HG02759 (cell line): Measurements from ENCODE around the gene TRIM72.
"Not testable (repeated sequence)": the region's sequence is repeated elsewhere in the genome, so short reads cannot be mapped to it uniquely, and the experiment has no call there.

Experiments used
- ATAC-seq: cut with Tn5 transposase; IDR thresholded peaks from one replicate; pipeline ENCODE4 v1.9.1; 2021; ENCODE audit warnings: mild to moderate bottlenecking, moderate library complexity; ENCODE audit not compliant: unreplicated experiment

Gene TRIM72, protein sequence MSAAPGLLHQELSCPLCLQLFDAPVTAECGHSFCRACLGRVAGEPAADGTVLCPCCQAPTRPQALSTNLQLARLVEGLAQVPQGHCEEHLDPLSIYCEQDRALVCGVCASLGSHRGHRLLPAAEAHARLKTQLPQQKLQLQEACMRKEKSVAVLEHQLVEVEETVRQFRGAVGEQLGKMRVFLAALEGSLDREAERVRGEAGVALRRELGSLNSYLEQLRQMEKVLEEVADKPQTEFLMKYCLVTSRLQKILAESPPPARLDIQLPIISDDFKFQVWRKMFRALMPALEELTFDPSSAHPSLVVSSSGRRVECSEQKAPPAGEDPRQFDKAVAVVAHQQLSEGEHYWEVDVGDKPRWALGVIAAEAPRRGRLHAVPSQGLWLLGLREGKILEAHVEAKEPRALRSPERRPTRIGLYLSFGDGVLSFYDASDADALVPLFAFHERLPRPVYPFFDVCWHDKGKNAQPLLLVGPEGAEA

DNA sequence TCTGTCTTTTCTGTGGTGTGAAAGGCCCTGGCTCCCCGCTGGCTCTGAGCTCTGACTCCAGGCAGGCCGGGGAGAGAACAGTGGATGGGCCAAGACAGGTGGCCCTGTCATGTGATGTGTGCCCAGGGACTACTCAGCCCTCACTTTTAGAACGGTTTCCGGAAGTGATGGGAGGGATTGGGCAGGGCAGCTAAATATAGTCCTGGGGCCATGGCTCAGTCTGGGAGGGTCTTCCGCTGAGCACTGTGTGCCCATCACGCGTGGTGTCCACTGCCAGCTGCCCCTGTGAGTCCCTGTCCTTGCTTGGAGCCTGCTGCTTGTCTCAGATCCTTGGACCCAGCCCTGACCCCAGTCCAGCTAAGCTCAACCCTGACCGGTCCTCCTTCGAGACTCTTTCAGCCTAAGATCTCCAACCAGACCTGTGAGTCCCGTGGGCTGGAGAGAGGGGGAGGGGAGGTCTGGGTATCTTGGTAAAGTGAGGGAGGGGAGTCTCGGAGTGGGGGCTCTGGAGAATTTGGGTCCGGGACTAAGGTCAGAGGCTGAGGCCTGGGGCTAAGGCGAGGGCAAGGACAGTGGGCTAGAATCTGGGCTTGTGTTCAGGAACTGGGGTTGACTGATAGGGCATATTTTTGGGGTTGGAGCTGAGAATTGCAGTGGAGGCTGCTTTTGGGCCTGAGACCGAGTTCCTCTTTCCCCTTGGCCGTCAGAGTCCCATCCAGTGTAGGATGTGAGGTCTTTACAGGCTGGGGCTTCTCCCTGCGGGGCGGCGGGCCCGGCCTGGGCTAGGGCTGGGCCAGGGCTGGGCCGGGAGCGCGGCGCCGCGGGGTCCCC lies at the start of gene TRIM72:
TRIM72 (plus strand) TSS at position 243 of the 831 bp plus-strand sequence. CDS start 620 bp downstream, outside the sequence.
- ATAC-seq = no peak

DNA sequence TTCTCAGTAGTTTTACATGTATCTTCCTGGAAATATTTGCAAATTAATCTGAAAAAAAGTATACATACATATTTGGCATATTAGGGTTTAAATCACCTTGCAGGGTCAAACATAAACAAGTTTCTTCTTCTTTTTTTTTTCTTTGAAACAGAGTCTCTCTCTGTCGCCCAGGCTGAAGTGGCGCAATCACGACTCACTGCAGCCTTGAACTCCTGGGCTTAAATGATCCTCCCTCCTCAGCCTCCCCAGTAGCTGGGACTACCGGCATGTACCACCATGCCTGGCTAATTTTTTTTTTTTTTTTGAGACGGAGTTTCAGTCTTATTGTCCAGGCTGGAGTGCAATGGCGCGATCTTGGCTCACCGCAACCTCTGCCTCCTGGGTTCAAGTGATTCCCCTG lies 46.6 kb upstream of the TRIM72 start:
- no peak for ATAC-seq

DNA sequence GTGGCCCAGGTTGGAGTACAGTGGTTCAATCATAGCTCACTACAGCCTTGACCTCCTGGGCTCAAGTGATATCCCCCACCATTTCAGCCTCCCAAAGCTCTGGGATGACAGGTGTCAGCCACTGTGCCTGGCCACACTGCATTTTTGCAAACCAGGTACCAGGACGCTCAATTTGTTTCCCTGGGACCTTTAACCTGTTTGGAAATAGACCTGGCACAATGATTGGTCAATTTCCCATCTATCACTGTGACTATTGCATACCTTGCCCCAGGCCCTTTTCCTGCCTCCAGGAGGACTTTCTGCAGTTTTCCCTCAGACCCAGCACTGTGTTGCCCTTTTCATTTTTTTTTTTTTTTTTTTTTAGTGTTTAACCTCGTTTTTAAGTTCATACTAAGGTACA lies 45.1 kb upstream of the TRIM72 start:
- no peak for ATAC-seq

DNA sequence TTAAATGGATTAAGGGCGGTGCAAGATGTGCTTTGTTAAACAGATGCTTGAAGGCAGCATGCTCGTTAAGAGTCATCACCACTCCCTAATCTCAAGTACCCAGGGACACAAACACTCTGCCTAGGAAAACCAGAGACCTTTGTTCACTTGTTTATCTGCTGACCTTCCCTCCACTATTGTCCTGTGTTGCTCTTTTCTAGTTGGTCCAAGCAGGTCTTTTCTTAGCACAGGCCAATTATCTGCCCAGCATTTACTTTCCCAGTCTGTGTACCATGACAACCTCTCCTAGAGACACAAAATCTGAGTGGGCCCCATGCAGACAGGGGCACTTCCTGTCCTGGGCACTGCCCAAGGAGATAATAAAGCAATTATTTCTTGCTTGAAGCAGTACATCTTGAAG lies 43.9 kb upstream of the TRIM72 start:
- ATAC-seq = not testable (repeated sequence)

DNA sequence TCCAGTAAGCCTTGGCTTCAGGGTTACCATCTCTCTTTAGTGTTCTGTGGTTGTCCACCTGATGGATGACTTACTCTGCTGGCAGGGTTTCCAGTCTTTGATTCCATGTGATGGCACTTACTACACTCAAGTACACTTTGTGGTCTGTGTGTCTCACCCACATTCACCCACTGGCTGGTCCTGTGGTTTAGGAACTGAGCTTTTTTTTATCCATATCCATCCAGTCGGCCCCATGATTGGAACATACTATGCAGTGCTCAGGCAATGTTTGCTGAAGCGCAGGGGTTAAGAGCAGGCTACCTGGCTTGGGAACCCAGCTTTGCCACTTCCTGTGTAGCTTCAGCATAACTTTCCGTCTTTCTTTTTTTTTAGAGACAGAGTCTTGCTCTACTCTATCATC lies 36.8 kb upstream of the TRIM72 start:
- no peak for ATAC-seq

DNA sequence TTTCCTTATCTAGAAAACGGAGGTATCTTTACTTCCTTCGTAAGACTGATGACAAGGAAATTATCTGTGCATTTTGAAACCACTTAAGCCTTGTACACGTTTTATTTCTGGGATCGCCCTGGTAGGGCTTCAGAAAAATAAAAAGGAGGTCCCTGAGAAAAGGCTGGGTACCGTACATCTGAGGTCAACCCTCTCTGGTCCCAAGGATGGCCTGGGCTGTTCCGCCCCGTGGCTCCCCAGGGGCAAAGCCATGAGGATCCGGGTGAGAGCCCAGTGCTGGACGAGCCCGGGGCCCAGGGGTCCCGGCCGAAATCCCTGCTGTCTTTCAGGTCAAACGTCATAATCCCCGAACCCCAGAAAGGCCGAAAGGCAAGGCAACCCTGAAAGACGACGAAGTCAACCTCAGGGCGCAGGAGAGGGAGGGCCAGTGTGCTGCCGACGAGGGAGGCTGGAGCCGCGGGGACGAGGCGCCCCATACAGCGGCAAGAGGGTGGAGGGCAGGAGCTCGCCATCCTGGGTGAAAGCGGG lies 34.6 kb upstream of the TRIM72 start:
- ATAC-seq = peak; percentile 1

DNA sequence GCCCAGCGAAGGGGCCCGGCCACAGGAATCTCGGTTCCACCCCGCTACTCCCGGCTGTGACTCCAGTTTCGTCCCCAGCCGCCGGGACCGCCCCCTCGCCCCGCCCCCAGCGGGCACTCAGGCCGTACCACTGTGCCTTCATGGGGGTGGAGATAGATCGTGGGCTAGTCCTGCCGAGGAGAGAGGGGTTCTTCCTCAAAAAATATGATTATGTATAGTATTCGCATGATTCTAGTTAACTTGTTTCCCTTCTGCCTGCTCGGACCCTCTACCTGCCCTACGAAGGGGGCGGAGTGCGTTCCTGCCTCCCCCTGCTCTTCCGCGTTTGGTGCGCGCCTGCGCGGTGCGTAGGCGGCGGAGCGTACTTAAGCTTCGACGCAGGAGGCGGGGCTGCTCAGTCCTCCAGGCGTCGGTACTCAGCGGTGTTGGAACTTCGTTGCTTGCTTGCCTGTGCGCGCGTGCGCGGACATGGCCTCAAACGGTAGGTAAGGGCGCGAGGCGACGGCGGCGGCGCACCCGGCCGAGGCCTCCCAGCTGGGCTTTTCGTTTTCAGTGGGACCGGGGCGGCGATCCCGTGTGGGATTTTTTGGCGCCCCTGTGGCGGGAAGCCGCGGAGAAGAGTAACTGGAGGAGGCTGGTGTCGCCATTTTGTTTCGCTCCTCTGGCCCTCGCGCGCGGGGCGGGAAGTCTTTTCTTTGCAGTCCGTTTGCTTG lies 34.0 kb upstream of the TRIM72 start, which contains the start of gene FUS:
FUS (plus strand) TSS at position 393 of the 713 bp plus-strand sequence; CDS start at position 469, 76 bp downstream.
- peak; percentile 57 for ATAC-seq

DNA sequence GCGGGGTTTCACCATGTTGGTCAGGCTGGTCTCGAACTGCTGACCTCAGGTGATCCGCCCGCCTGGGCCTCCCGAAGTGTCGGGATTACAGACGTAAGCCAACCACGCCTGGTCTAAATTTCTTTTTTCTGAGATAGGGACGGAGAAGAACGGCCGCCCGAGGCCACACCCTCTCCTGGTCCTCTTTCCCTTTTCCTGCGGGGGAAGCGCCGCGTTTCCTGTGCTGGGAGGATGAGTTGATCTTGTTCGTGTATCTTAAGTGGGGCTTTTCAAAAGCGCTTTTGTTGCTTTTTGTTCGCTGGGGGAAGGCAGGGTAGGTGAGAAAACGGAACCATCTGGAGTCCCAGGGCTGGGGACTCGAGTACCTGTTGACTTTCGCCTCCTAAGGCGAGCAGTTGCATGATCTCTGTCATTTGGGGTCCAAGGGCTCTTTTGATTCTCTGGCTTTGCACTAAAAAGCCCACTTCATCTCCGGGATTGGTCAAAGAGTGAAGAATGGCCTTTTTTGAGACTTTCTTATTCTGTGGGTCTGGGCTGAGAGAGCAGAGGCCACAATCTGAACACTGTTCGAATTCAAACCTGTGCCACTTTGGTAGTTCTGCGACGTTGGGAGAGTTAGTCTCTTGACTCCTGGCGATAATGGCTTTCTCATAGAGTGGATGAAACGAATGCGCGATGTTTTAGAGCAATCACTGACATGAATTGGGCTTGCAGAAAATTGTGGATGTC lies 32.7 kb upstream of the TRIM72 start:
- ATAC-seq = no peak

DNA sequence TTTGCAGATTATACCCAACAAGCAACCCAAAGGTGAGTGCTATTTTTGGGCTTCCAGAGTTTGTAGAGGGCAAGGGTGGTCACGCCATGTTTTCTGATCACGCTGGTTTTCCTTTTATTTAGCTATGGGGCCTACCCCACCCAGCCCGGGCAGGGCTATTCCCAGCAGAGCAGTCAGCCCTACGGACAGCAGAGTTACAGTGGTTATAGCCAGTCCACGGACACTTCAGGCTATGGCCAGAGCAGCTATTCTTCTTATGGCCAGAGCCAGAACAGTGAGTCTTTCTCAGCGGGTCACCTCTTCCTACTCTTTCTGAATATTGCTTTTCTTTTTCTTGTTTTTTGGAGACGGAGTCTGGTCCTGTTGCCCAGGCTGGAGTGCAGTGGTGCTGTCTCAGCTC lies 31.5 kb upstream of the TRIM72 start:
- ATAC-seq = no peak

DNA sequence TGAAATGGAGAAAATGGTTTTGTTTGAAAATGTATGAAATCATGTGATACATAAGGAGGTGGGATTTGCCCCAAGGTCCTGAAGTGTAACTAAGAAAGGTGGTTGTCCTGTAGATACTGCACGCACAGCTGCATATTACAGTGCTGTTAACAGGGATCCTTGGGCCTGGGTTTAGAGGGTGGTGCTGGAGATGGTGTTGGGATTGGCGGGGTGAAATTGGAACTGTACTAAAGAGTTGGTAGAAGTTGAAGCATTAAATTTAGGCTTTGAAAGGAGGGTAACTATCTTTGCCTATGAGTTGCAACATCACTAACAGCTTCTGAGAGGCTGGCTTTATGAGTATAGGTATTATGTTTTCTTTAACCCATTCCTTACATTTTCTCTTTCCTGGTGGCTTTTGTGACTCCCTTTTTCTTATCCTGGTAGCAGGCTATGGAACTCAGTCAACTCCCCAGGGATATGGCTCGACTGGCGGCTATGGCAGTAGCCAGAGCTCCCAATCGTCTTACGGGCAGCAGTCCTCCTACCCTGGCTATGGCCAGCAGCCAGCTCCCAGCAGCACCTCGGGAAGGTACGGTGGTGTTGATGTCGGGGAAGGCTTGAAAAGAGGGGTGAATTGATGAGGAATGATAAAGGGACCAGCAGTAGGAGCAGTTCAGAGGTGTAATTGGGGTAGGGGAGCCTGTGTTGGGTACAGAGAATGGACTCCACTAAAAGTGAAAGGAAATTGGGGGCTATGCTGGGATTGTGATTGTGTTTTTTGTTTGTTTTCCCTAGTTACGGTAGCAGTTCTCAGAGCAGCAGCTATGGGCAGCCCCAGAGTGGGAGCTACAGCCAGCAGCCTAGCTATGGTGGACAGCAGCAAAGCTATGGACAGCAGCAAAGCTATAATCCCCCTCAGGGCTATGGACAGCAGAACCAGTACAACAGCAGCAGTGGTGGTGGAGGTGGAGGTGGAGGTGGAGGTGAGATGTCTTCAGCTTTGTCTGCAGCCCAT lies 30.2 kb upstream of the TRIM72 start:
- no peak for ATAC-seq

DNA sequence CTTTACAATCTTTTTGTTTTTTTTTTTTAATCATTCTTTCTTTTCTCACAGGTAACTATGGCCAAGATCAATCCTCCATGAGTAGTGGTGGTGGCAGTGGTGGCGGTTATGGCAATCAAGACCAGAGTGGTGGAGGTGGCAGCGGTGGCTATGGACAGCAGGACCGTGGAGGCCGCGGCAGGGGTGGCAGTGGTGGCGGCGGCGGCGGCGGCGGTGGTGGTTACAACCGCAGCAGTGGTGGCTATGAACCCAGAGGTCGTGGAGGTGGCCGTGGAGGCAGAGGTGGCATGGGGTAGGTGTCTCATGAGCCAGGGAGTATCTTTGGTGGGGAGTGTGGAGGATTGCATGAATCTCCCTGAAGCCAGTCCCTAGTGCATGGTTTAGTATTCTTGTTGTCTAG lies 29.0 kb upstream of the TRIM72 start:
- ATAC-seq = no peak

DNA sequence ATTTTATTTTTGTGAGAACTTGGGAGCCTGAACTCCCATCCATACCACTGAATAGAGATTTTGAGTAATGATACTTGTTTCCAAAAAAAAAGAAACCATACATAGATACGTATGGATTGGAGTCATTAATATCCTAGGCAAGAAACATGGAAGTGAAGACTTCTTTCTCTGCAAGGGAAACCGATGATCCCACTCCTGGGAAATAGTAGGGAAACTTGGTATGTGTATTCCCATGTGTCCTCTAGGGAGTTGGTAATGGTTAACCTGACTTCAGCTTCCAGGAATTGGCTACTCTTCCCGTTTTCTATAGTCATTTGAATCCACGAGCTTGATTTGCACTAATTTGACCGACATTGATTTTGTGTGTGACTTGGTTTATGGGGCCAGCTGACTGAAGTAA lies 28.6 kb upstream of the TRIM72 start:
- ATAC-seq = no peak

DNA sequence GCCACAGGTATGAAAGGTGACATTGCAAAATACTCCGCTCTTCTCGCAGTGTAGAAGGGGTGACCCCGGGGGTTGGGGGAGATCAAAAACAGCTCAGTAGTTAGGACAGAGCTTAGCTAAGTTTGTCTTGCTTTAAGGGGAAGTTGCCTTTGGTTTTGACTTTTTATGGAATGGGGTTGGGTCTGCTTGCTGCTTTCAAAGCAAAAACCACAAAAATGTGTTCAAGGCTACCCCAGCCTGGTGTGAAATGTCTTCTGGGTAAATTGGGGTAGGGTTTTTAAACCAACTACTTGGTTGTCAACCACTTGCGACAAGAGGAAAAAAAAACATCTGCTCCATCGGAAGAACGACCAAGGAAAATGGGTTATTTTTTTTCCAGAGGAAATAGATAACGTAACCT lies 27.7 kb upstream of the TRIM72 start:
- no peak for ATAC-seq

DNA sequence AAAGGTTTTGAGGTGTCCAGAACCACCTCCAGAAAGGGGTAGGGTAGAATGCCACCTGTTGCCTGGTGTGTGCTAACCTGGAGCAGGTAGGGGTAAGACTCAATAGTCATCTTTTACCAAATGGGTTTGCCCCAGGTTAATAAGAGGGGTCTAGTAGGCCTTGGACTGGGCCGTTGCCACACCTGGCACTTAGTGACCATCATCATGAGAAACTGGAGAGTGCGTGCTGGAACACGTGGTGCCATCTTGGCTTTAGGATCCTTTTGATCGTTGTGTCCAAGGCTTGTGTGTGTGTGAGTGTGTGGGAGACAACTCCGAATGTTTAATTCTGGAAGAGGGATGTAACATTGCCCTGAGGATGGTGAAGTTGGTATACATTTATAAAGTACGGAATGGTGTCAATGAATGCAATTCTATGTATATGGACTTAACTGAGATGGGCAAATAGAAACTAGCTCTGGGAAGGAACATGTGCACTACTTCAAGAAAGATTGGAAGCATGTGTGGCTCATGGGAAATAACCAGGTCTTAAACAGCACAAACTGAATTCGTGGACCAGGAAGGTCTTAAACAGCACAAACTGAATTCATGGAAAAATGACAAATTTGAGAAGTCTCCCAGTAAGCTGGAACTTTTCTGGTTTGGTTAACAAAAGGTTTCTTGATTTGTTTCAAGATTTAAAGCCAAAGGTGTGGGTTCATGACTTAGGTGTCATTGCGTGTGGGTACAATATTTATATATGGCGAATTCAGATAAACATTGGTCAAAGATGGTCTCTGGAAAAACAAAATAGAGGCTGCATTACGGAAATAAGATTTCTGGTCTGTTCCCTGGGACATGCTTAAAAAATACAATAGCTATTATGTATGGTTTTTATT lies 26.8 kb upstream of the TRIM72 start:
- no peak for ATAC-seq

DNA sequence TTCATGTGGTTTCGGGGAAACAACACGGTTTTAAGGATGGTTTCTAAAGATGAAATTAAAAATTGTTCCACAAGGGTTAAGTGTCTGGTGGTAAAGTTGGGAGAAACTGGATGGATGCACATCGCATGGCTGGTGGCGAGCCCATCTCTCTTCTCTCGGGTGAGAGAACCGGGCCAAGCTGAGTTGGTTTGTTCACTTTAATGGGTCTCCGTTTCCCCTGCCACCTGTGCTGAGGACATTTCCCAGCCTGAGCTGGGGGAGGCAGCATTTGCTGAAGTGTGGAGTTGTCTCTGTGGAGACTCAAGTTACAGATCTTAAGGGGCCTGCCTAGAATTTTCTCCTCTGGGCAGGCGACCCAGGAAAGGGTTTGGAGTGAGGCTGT lies 26.1 kb upstream of the TRIM72 start:
- no peak for ATAC-seq

DNA sequence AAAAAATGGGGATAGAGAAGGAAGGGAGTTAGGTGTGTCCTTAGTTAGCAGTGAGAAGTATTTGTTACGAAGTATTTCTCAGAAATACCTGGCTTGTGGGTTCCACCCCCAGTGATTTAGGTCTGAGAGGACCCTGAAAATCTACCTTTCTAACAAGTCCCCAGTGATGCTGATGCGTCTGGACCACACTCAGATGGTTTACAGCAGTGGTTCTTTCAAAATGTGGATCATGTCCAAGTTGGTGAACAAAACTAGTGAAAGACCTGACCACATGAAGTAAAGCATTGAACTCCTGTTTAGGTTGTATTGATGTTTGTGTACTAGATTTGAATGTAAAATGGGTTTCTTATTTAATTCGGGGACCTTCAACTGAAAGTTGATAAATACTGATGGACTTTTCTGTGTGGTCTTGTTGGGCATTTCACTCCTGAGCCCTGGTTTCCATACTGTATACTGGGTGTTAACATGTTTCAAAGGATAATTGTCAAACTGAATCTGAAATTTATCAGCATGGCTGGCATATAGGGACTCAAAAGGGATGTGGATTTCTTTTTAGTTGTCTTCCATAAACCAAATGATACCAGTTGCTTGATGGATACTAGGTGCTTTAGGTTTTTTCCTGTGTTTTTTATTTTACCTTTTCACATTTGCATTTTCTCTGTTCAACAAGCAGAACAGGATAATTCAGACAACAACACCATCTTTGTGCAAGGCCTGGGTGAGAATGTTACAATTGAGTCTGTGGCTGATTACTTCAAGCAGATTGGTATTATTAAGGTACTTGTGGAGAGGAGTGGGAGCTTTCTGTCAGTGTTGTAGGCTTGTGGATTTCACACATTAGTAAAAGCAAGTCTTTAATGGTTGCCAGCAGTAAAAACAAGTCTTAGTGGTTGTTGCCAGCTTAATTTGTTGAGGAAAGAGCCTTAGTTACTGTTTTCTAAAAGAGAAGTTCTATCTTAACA lies 25.2 kb upstream of the TRIM72 start:
- ATAC-seq = no peak

DNA sequence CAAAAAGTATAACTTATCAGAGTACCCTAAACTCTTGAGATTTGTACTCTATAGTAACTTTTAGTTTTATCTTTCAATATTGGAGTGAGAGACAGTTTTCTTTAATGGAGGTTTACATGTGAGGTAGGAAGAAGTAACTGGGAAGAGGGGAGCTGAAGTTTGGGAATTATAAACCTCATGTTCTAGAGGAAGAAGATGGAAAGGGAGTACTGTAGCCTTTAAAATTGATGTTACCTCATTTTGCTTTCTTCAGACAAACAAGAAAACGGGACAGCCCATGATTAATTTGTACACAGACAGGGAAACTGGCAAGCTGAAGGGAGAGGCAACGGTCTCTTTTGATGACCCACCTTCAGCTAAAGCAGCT lies 24.5 kb upstream of the TRIM72 start:
- no peak for ATAC-seq
